NCI-H1694 (cell line): ENCODE data around the gene TSPAN3.

Source experiments
- DNase-seq: peaks from one replicate; lab custom pipeline; 2025; lab: John Stamatoyannopoulos, UW

Gene TSPAN3

GRCh38 chr15:77084436-77084835 lies 13.5 kb upstream of the TSPAN3 start:
- DNase-seq: no peak

GRCh38 chr15:77083381-77084160 lies 12.7 kb upstream of the TSPAN3 start:
- DNase-seq: peak; percentile 66

GRCh38 chr15:77081971-77082370 lies 11.1 kb upstream of the TSPAN3 start:
- no peak for DNase-seq

DNA sequence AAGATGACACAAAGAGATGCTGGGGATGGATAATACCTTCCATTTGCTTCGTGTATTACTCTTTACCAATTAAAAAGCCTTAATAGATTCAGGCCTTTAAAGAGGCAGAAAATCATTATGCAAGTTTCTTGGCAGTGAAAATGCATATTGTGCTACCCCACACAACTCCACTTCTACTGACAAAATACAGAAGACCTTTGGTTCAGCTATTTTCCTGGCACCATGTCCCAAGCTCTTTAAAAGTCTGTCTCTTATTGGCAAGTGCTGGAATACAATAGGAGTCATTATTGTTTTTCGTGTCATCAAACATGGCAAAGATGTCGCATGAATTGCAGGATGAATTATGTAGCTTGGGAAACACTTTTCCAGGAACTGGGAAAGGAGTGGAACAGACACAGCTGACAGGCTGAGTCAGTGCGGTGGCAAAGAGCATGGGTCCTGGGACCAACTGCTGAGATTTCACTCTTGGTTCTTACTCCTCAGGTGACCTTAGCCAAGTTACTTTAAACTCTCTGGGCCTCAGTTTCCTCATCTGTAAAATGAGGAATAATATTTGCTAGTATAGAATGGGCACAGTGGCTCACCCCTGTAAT lies 5.5 kb upstream of the TSPAN3 start:
- no peak for DNase-seq

DNA sequence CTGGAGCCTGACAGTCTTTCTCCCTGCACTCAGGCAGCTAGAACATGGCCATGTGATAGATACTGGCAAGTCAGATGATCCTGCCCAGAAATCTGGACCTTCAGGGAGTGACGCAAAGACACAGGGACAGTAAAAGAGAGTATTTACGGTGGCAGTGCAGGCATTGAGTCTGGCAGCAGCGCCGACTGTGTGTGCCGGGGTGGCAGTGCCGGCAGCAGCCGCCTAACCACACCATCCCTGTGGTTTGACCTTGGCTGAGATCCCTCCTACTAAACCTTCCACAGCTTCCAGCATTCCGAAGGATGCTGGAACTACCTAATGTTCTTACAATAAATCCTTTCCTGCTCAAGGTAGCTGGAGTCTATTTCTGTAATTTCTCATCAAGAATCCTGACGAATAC lies 4.6 kb upstream of the TSPAN3 start:
- DNase-seq: no peak

- no peak for DNase-seq
These were observed 3.4 kb upstream of the TSPAN3 start for GRCh38 chr15:77074350-77074749.

DNA sequence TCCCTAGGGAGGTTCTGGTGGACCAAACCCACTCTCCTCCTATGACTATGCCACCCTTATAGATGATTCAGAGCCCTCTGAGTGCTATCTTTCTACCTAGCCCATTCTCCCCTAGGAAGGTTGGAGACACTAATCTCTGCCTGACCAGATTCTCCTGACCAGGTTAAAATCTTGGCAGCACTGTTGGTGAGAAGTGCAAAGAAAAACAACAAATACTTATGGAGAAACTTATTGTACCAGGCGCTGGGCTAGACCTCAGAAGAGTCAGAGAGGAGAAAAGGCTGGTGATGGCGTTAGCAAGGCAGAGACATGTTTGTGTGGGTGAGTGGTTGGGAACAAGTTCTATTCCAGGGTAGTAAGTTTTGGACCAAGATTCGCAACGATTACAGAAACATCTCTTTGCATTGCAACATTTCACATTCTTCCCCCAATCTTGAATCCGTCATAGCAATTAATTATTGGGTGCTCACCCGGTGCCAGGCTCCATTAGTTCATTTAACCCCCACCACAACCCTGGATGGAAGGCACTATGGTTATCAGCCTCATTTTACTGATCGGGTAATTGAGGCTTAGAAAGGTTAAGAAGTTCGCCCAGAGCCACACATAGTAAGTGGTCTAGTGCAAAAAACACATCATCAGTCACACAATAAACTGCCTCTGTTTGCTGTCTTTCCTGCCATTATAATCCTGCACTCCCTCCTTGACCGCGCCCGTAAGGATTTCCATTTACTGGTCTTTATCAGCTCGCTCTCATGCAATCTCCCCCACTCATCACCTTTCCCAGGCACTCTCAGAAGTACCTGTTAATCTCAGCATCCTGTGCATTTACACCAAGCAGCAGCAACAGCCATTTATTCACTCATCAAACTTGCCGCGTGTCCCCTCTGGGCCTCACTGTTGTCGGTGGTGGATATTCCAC lies 655 bp upstream of the TSPAN3 start:
- no peak for DNase-seq

DNA sequence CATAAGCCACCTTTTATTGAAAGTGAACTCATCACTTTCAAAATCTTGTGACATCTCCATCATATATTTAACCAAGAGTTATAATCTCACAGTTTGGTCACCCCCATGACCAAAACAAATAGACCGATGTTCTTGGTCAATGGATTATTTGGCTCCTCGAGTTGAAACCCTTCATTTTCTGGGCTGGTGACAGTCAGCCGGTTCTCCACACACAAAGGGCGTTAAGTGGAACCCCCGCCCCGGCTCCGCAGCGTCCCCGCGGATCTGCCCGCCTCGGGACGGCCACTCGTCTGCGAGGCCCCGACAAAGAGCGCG lies 772 bp downstream of the TSPAN3 start:
- no peak for DNase-seq

DNA sequence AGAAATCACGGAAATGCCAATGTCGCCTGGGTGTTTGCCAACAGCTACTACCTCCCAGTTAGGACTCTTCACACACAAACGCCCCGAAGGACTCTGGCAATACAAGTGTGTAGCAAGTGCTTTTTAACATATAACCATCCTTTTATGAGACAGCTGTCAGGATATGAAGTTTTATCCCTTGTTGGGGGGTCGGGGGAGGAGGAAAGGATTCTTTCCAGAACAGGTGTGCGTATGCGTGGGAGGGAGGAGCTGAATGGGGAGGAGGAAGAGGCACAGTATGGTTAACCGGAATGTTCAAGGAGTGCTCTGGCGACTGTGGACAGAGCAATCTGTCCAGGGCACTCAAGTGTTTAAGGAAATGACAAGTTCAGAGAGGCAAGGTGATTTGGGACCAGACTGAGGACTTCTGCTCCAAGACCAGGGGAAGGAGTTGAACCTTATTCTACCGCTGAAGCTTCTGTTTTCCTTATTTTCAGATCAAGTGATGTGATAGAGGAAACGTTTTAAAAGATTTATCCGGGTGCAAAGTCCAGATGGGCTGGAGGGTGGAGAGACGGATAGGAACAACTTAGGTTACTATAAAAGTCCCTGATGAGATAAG lies 1.3 kb downstream of the TSPAN3 start:
- no peak for DNase-seq

DNA sequence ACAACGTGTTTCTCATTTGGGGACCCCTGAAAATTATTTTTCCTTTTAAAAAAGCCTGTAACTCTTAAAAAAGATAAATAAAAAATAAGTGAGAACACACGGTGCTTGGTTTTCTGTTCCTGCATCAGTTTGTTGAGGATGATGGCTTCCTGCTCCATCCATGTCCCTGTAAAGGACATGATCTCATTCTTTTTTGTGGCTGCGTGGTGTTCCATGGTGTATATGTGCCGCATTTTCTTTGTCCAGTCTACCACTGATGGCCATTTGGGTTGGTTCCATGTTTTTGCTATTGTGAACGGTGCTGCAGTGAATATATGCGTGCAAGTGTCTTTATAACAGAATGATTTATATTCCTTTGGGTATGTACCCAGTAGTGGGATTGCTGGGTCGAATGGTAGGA lies 2.3 kb downstream of the TSPAN3 start:
- no peak for DNase-seq

DNA sequence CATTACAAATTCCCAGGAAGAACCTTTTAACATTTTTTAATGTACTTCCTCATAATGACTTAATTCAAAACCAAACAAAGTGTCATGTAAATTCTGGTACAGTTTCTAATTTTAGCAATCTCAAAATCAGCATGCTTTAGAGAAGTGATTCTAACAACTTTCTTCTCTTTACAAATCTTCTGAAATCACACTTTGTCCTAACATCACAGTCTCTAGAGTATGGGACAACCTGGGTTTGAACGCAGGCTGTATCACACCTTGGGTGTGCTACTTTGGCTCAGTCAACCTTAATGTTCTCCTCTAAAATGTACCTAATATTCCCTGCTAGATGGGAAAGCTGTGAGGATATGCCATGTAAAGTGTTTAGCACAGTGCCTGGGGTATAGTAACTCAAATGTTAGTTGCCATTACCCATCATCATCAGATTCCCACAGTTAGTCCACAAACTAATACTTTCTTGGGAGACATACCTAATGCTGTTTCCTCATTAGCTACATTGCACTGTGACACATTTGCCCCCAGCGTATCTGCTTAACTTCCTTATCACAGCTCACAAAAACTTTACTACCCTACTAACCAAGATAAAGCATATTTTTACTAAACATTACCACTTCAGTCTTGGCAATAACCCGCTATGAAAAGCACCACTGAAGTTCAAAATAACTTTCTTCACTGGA lies 3.1 kb downstream of the TSPAN3 start:
- no peak for DNase-seq

DNA sequence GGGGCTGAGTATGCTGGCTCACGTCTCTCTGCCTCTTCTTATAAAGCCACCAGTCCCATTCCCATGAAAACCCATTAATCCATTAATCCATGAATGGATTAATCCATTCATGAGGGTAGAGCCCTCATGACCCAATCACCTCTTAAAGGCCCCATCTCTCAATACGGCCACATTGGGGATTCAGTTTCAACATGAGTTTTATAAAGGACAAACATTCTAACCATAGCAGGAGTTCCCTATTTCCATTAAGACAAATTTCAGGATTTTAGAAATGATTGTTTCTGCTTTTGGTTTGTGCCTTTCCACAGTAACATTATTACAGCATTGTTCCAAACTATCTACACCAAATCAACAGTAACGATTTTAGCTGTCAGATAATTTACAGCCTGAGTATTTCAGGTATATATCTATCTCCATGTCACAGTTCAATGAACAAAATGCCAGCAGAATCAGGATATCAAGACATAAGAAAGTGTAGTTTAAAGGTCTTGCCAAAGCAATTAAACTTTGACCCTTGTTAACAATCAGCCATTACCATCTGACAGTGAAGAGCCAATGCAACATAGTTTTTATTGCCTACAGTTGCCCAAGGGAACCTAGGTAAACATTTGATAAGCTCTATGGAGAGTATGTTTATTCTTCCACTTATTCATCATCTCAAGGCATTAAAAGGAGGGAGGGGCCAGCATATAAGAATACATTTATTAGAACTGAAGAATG lies 3.8 kb downstream of the TSPAN3 start:
- no peak for DNase-seq

- no peak for DNase-seq
These were observed 6.2 kb downstream of the TSPAN3 start for GRCh38 chr15:77064539-77065308.

GRCh38 chr15:77064063-77064462 lies 6.8 kb downstream of the TSPAN3 start:
- no peak for DNase-seq

DNA sequence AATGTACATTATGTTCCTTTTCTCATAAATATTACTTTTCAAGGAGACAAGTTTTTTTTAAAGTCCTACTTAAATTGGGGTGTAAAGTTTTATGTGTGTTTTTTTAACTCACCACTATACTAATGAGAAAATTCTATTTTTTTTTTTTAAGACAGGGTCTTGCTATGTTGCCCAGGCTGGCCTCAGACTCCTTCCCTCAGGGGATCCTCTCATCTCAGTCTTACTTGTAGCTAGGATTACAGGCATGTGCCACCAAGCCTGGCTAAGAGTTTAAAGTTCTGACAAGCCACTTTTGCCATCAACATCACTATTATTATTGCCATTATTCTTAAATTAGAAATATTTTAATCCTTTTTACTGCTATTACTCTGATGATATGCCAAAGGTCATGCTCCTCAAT lies 7.7 kb downstream of the TSPAN3 start:
- DNase-seq: no peak

- no peak for DNase-seq
These were observed 10.4 kb downstream of the TSPAN3 start for GRCh38 chr15:77060546-77060945.

DNA sequence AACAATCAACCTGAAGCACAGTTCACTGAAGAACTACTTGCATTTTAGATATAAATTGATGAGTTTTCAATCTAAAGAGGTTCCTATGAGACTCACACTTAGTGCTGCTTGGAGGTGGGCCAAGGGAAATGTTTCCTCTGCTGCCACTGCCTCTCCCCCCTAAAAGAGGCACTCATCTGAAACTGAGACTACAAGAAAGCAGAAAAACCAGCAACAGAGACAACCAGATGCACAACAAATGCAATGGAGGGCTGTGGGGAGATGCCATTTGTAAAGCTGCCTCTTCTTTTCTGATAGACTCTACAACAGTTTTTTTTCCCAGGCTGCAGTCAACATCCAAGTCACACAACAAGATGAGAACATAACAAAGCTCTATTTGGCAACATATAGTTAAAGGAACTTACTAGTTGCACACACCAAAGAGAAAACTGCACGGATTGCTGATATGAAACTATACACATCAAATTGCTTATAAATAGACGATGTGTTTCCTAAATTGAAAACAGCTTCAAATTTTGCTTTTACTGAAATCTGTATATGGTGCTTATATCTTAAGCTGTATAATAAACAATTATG lies 11.0 kb downstream of the TSPAN3 start:
- DNase-seq: no peak

- DNase-seq: no peak
These were observed 12.4 kb downstream of the TSPAN3 start for GRCh38 chr15:77058468-77058867.

- no peak for DNase-seq
These were observed 13.2 kb downstream of the TSPAN3 start for GRCh38 chr15:77057685-77058084.

DNA sequence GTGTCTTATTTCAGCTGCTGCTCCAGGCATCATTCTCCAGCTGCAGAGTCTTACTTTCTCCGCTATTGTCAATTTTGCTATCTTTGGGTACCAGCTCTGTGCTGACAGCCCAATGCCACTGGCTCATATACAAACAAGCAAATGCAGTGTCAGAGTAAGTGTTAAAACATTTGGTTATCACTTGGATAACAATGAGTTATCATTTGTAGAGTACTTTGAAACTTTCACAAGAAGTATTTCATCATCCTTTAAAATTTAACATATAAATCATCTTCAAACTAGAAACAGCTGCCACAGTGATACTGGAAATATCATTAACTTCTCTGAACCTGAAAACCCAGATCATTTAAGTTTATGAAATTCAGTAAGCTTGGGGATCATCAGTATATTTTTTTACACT lies 13.8 kb downstream of the TSPAN3 start:
- DNase-seq: no peak
